Stimulated activated naive CD8-positive, alpha-beta T cell treated with anti-CD3 and anti-CD28 coated beads, Interleukin-15, amount 100 ng/mL, for 72 hours (primary cell): ENCODE results near the gene TNFAIP8L3.
"Not testable (repeated sequence)": the region's sequence is repeated elsewhere in the genome, so short reads cannot be mapped to it uniquely, and the experiment has no call there.

Experiments used
- ATAC-seq: fragments of 150-1000 bp; cut with Tn5 transposase; 2 replicates; pipeline ENCODE4 v1.10.0; 2021; ENCODE audit warnings: mild to moderate bottlenecking, moderate library complexity
- DNase-seq, 2 donors: peaks; one replicate each; pipeline ENCODE4 v3.0.0; 2021 to 2022
- H3K27ac Mint-ChIP-seq, 2 donors: one replicate each; pipeline ENCODE4 v1.8.0; 2022; ENCODE audit warnings: mild to moderate bottlenecking in 2 of 2, mixed read lengths in 2 of 2, moderate library complexity in 2 of 2
- H3K27me3 Mint-ChIP-seq: one replicate; pipeline ENCODE4 v1.8.0; 2022; ENCODE audit warnings: mixed read lengths
- H3K4me1 Mint-ChIP-seq: one replicate; pipeline ENCODE4 v1.8.0; 2022; ENCODE audit warnings: mild to moderate bottlenecking, mixed read lengths
- H3K4me3 Mint-ChIP-seq, 2 donors: one replicate each; pipeline ENCODE4 v1.8.0; 2022; ENCODE audit warnings: mild to moderate bottlenecking in 2 of 2, mixed read lengths in 2 of 2, moderate library complexity in 1 of 2
- H3K9me3 Mint-ChIP-seq, 2 donors: one replicate each; pipeline ENCODE4 v1.8.0; 2022; ENCODE audit warnings: mixed read lengths in 2 of 2

Gene TNFAIP8L3

DNA sequence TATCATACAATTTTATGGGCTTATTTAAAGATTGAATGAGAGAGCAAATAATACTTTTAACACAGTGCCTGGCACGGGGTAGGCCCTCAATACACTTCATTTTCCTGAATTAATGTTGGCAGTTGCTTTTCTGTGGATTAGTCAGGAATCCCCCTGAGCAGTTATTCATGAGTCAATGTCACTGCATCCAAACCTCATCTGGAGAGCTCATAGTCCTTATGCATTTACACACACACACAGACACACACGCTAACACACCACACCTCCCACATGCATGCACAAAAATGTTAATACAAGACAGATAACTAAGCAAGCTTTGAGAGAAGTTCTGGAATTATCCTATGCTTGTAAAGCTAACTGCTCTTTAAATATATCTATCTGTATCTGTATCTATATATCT, 34.0 kb upstream of the TNFAIP8L3 start:
- Mint-ChIP-seq H3K4me1 (peaks cover 6% of the 10 kb centered on the region), H3K9me3 (peaks cover 0 to 2% of the 10 kb centered on the region in 2 donors), H3K4me3 (no peak overlapping the region), H3K27me3 (peaks cover 30% of the 10 kb centered on the region), H3K27ac (no peak overlapping the region)
- DNase-seq (no peak), ATAC-seq (no peak)

DNA sequence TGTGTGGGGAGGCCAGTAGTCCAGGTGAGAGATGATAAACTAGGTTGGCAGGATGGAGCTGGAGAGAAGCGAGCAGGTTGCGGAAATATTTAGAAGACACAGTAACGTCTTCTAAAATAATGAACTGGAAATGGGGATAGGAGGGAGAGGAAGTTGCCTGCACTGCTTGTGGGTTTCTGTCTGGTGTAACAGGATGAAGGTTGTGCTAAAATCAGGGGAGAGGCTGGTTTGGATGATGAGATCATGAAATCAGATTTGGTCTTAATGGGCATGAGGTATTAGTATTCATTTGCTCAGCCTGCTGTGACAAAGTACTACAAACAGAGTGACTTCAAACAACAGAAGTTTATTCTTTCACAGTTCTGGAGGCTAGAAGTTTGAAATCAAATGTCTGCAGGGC, 32.1 kb upstream of the TNFAIP8L3 start:
- H3K27me3 Mint-ChIP-seq: peaks cover 27% of the 10 kb centered on the region
- no peak for ATAC-seq
- H3K4me1 Mint-ChIP-seq: peaks cover 6% of the 10 kb centered on the region
- DNase-seq: no peak
- H3K27ac Mint-ChIP-seq: no peak overlapping the region
- H3K9me3 Mint-ChIP-seq: peaks cover 0 to 5% of the 10 kb centered on the region in 2 donors
- H3K4me3 Mint-ChIP-seq: no peak overlapping the region

DNA sequence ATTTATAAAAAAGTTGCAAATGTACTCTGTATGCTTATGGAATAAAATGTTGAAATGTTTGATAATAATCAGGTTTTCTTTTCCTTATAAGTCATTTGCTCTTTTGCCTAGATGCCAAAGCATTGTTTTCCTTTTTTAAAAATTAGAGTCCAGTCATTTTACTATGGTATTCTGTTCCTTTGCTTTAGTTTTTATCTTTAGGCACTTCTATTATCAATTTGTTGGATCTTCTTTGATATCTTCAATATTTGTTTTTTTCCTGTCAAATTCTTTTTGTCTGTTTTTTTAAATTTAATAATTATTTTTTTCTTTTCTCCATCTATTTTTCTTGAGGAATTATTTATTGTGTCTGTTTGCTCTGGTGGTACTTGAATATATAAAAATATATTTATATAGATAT, 28.3 kb upstream of the TNFAIP8L3 start:
- not testable (repeated sequence) for ATAC-seq, DNase-seq, H3K27ac Mint-ChIP-seq, H3K4me3 Mint-ChIP-seq, H3K9me3 Mint-ChIP-seq, H3K4me1 Mint-ChIP-seq
- peaks cover 33% of the 10 kb centered on the region for H3K27me3 Mint-ChIP-seq

DNA sequence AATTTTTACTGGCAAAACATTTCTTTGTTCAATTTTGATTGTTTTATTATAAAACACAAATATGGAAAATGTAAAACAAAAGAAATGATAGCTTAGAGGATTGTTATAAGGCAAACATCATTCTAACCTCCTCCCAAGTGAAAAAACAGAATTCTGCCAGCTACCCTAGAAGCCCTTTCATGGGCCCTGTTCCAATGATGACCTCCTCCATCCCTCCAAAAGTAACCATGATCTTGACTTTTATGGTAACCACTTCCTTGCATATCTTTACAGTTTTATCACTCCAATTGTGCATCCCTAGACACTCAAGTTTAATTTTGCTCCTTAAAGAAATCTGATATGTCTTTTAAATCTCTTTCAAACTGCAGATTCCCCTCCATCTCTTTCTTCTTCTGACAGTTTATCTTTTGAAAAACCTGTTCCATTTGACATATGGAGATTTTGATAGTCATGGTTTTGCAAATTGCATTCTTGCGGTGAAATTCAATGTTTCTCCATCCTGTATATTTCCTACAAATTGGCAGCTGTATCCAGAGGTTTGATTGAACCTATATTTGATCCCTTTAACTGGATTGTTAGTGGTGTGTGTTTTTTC, 27.0 kb upstream of the TNFAIP8L3 start:
- no peak for DNase-seq
- no peak overlapping the region for H3K4me3 Mint-ChIP-seq
- peaks cover 0 to 5% of the 10 kb centered on the region in 2 donors for H3K9me3 Mint-ChIP-seq
- no peak overlapping the region for H3K27ac Mint-ChIP-seq
- ATAC-seq: no peak
- H3K27me3 Mint-ChIP-seq: peaks cover 28% of the 10 kb centered on the region
- peaks cover 4% of the 10 kb centered on the region for H3K4me1 Mint-ChIP-seq

DNA sequence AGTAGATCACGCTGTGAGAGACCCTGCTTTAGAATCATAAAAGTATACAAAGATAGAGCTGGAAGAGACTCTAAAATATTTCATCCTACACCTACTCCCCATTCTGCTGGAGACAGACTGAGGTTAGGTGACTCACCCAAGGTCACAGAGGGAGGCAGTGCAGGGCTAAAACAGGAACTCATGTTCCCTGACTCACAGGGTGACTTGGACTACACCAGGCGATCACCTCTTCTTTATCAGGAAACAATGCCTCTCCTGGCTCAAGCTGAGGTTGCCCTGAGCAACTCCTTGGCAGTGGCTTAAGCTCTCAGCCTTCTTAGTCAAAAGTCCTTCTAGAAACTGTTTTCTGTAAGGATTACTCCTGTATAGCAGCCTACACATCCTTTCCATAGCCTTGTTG, 26.4 kb upstream of the TNFAIP8L3 start:
- peak; percentile 54 for ATAC-seq
- no peak for DNase-seq
- Mint-ChIP-seq H3K4me3 (no peak overlapping the region), H3K27ac (no peak overlapping the region), H3K9me3 (peaks cover 0 to 5% of the 10 kb centered on the region in 2 donors), H3K4me1 (no peaks in the 10 kb centered on the region), H3K27me3 (peaks cover 22% of the 10 kb centered on the region)

DNA sequence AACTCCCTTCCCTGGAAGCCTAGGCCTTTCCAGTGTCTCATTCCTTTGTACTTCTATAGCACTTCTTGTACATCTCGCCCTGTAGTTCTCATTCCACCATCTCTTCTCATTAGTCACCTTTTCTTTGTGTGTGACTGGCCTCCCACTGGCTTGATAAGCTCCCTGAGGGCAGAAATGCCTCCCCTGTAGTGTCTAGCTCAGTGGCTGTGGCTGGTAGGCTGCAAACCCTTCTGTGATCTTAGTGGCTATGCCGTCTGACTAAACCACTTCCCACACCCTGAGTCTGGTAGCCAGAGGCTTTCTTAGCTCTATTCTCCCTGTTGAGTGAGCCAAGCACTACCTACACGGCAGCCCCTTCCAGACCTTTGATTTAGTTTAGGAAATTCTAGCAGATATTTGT, 24.4 kb upstream of the TNFAIP8L3 start:
- ATAC-seq (no peak), DNase-seq (no peak)
- no peaks in the 10 kb centered on the region for H3K4me1 Mint-ChIP-seq
- no peak overlapping the region for H3K27ac Mint-ChIP-seq
- H3K27me3 Mint-ChIP-seq: peaks cover 18% of the 10 kb centered on the region
- peaks cover 0 to 5% of the 10 kb centered on the region in 2 donors for H3K9me3 Mint-ChIP-seq
- H3K4me3 Mint-ChIP-seq: no peak overlapping the region

DNA sequence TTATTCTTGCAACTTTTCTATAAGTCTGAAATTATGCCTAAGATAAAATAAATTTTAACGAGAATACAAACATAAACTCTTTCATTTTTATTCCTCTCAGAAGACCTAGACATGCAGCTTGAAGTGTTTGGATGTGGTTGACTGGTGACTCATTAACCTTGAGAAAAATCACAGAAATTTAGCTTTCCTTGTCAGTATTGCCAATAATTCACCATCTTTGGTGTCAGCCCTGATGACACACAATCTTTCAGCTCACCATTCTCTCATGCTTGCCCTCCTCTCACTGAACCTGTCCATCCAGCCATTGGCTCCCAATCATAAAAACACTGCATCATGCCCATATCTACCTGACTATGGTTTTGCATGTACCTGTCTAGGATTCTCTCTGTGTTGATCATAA, 22.6 kb upstream of the TNFAIP8L3 start:
- H3K27ac Mint-ChIP-seq: no peak overlapping the region

DNA sequence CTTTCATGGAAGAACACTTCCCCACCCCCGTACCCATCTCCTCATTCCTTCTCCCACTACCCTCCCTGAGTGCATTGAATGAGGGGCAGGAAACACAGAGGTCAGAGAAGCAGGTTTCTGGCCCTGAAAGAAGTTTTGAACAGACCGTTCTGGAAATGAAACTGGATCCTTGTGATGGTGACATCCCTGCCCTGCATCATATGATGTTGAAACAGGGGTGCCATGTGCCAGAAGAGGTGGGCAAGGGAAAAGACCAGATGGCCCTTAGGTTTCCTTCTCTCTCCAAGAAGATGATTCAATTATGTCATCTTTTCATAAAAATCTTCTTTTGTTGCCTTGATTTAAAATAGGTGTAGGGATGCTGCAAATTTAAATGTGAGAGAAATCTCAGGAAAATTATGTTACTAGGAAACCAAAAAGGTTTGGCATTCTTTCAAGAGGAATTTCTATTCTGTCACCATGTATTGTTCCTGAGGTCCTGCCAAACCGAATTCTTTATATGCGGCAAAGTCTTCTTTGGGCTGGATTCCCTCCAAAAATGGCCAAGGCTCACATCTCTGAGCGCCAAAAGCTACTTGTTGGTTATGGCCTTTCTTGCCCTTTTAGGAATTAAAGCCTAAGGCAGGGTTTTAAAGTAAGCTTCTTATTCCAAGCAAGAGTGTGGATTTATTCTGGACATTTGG, 19.9 kb upstream of the TNFAIP8L3 start:
- Mint-ChIP-seq H3K4me3 (no peak overlapping the region), H3K9me3 (no peaks in the 10 kb centered on the region), H3K27ac (peak overlapping the region in 1 of 2 donors; percentile 62), H3K27me3 (peaks cover 41% of the 10 kb centered on the region), H3K4me1 (no peaks in the 10 kb centered on the region)
- ATAC-seq (no peak), DNase-seq (no peak)

More for the DNA sequence above, 22.6 kb upstream of the TNFAIP8L3 start:
- H3K9me3 Mint-ChIP-seq: no peaks in the 10 kb centered on the region
- H3K4me1 Mint-ChIP-seq: no peaks in the 10 kb centered on the region
- no peak for DNase-seq
- peaks cover 32% of the 10 kb centered on the region for H3K27me3 Mint-ChIP-seq
- no peak for ATAC-seq
- H3K4me3 Mint-ChIP-seq: no peak overlapping the region

DNA sequence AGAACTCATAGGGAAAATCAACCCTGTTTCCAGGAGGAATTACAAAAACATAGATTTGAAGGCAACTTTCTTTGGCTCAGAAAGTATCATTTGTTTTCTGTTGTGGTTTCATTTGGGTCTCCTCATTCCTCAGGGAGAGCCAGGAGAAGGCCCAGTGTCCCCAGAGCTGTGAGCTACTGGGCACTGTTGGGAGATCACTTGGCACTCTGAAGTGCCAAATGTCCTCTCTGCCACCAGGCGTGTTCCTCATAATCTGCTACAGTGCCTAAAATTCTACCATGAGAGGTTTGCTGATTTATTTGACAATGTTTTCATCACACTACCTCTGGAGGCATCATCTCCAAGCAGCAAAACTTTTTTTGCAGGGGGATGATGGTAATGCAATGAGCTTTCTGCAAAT, 17.4 kb upstream of the TNFAIP8L3 start:
- H3K4me1 Mint-ChIP-seq: no peaks in the 10 kb centered on the region
- H3K27me3 Mint-ChIP-seq: peaks cover 34% of the 10 kb centered on the region
- ATAC-seq (no peak), DNase-seq (no peak)
- H3K27ac Mint-ChIP-seq: no peak overlapping the region
- no peak overlapping the region for H3K4me3 Mint-ChIP-seq
- H3K9me3 Mint-ChIP-seq: no peaks in the 10 kb centered on the region

DNA sequence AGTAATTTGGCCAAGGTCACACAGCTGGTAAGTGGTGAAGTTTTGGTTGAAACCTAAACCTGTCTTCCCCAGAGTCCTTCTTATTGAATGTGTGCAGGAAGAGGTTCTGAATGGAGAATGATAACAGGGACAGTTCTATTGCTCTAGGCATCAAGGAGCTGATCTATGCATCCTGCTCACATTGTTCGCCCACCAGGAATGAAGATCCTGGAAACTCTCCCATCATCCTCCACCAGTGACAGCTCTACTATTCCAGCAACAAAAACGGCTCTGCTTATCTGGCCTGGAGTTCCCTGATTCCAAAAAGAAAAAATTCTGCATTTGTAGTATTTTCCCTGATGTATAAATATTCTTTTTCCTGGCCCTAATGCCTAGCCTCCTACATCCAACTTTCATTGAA, 16.4 kb upstream of the TNFAIP8L3 start:
- Mint-ChIP-seq H3K27ac (no peak overlapping the region), H3K4me1 (no peaks in the 10 kb centered on the region), H3K27me3 (peaks cover 34% of the 10 kb centered on the region), H3K9me3 (no peaks in the 10 kb centered on the region), H3K4me3 (no peak overlapping the region)
- no peak for ATAC-seq
- DNase-seq: no peak

DNA sequence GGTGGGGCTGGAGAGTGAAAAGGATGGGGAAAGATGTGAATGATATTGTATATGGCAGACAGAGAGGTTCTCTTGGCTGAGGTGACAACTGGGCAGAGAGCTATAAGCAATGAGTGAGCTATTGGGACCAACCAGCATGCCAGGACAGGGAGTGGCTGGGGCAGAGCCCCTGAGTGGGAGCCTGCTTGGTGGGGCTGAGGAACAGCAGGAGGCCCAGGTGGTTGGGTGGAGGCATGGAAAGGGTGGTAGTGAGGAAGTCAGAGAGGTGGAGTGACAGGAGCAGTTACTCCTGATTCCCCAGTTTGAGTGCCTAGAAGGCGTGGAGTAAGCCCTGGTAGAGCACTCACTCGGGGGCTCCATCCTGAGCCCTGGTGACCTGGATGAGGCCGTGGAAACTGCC, 15.5 kb upstream of the TNFAIP8L3 start:
- H3K4me3 Mint-ChIP-seq: no peak overlapping the region
- no peaks in the 10 kb centered on the region for H3K4me1 Mint-ChIP-seq
- ATAC-seq (no peak), DNase-seq (no peak)
- H3K9me3 Mint-ChIP-seq: no peaks in the 10 kb centered on the region
- peaks cover 35% of the 10 kb centered on the region for H3K27me3 Mint-ChIP-seq
- H3K27ac Mint-ChIP-seq: no peak overlapping the region

DNA sequence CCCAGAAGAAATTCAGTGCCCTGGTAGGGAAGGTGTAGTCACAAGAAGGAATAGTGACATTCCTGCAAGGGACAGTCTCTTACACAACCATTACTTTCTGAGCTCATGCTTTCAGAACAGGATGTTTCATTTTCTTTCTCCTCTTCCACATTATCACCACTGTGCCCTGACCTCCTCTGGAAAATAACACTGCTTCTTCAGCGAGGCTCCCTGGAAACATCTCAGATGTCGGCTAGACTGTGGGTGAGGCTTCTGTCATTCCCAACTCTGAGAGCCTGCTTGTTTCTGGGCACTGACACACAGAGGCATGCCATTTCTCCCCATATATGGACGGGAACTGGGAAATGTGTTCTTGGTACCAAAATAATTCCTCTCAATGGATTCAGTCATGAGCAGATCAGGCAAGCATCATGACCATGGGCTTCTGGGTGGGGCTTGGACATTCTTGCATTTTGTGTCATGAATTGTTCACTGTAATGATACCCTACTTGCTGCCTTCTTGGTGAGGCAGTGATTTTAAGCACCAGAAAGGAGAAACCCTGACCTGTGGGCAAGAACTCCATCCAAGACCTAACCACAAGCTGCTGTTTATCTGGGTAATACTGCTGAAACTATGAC, 14.3 kb upstream of the TNFAIP8L3 start:
- H3K4me1 Mint-ChIP-seq: no peaks in the 10 kb centered on the region
- H3K9me3 Mint-ChIP-seq: no peaks in the 10 kb centered on the region
- no peak overlapping the region for H3K4me3 Mint-ChIP-seq
- H3K27me3 Mint-ChIP-seq: peaks cover 46% of the 10 kb centered on the region
- no peak overlapping the region for H3K27ac Mint-ChIP-seq
- ATAC-seq: no peak
- DNase-seq: no peak

DNA sequence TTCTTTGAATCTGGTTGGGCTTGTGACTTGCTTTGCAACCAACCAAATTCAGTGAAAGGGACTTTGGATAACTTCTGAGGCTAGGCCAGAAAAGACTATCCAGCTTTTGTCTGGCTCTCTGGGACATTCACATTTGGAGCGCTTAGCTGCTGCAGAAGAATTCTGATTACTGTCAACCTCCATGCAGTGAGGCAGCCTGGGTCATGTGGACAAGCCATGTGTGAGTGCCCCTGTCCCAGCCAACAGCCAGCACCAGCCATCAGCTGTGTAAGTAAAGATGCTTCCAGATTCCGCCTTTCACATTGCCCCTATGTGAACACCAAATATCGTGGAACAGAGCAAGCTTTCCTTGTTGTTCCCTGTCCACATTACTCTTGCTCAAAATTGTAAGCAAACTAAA, 12.9 kb upstream of the TNFAIP8L3 start:
- peaks cover 47% of the 10 kb centered on the region for H3K27me3 Mint-ChIP-seq
- no peaks in the 10 kb centered on the region for H3K9me3 Mint-ChIP-seq
- H3K27ac Mint-ChIP-seq: no peak overlapping the region
- H3K4me3 Mint-ChIP-seq: no peak overlapping the region
- DNase-seq (no peak), ATAC-seq (no peak)
- no peaks in the 10 kb centered on the region for H3K4me1 Mint-ChIP-seq

DNA sequence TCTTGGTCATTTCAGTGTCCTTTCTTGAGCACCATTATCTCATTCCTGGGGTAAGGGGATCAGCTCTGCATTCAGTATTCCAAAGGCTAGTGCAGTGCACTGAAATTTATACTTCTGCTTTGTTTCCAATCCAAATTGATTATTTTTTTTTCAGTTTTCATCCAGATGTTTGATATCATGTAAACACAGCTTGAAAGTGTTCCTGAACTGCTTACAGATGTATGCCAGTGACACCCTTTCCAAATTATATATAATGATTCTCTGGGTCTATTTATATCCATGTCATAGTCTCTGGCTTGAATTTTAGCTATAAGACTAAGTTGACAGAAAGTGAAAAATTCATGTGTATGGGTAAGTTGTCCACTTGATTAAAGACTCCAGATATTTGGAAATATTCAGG, 11.8 kb upstream of the TNFAIP8L3 start:
- no peaks in the 10 kb centered on the region for H3K4me1 Mint-ChIP-seq
- DNase-seq: no peak
- H3K27ac Mint-ChIP-seq: no peak overlapping the region
- H3K27me3 Mint-ChIP-seq: peaks cover 51% of the 10 kb centered on the region
- no peak for ATAC-seq
- no peaks in the 10 kb centered on the region for H3K9me3 Mint-ChIP-seq
- H3K4me3 Mint-ChIP-seq: no peak overlapping the region

DNA sequence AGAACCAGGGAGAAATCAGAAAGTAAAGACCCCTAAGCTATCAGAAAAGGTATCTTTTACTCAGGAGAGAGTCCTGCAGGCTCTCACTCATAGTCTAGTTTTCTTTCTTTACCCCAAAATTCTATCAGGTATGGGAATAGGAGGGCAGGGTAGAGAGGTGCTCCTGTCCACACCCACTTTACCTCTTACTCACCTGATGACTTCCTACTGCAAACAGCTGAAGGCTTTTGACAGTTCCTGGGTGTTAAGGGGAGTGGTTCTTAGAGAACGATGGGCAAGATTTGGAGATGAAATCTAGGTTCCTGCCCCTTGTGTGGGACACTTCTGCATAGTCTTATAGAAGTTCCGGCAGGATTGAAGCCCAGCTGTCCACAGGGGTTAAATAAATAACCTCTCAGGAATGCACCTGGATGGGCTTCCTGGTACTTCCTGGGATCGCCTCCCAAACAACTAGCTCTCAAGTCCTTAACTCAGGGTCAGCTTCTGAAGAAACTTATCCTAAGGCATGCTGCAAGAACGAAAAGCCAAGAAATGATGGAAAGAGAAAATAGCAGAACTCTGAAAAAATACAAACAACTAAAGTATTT, 10.8 kb upstream of the TNFAIP8L3 start:
- Mint-ChIP-seq H3K4me3 (no peak overlapping the region), H3K4me1 (no peaks in the 10 kb centered on the region), H3K27ac (no peak overlapping the region), H3K9me3 (no peaks in the 10 kb centered on the region), H3K27me3 (peaks cover 55% of the 10 kb centered on the region)
- DNase-seq (no peak), ATAC-seq (no peak)

DNA sequence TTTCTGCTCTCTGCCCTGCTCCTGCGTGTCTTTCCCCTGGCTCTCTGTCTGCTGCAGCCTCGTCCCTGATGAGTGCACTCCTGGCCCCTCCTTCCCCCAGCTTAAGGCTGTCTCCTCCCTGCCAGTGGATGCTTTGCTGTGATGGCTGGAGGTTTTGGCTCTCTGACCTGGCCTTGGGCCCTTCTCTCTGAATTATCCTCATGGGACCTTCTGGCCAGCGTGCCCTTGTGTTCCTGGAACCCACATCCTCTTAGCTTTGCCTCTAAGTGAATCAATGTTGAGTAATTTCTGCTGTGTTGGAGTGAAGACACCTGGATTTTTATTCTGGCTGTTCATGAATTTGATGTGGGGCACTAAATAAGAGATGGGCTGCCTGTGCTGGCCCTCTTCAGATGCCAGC, 9.8 kb upstream of the TNFAIP8L3 start:
- no peak for ATAC-seq
- Mint-ChIP-seq H3K27ac (peak overlapping the region in 1 of 2 donors; percentile 14), H3K27me3 (peaks cover 55% of the 10 kb centered on the region), H3K9me3 (no peaks in the 10 kb centered on the region), H3K4me1 (no peaks in the 10 kb centered on the region), H3K4me3 (no peak overlapping the region)
- no peak for DNase-seq
